Esophagus muscularis mucosa (tissue), 4 donors: Measurements from ENCODE around the gene GABRB2. TPM values are rescaled to one million over a fixed set of nuclear protein-coding genes. Genes with fewer than 3 reads are reported as not detected.

ENCODE experiments used
- DNase-seq: peaks from one replicate; pipeline ENCODE4 v3.0.0-alpha.2; 2017; ENCODE audit errors: extremely low spot score
- H3K27ac ChIP-seq, 4 donors: fragments of 200-600 bp; sonication (generic); replicated peaks in 1 of 4; 1 replicate in 3 of 4; 2 replicates in 1 of 4; pipeline ENCODE4 v1.5.1; 2016 to 2019; ENCODE audit warnings: mild to moderate bottlenecking in 1 of 4
- H3K27me3 ChIP-seq, 4 donors: fragments of 200-600 bp; sonication (generic); one replicate each; pipeline versions ENCODE4 v1.5.1 to v1.6.0; 2016 to 2019
- H3K36me3 ChIP-seq, 4 donors: fragments of 200-600 bp; sonication (generic); one replicate each; pipeline ENCODE4 v1.5.1; 2016 to 2019
- H3K4me1 ChIP-seq, 4 donors: fragments of 200-600 bp; sonication (generic); one replicate each; pipeline ENCODE4 v1.5.1; 2016 to 2019
- H3K4me3 ChIP-seq, 4 donors: fragments of 200-600 bp; sonication (generic); 1 replicate in 2 of 4; 2 replicates in 2 of 4; pipeline ENCODE4 v1.5.1; 2016 to 2019; ENCODE audit warnings: mild to moderate bottlenecking in 4 of 4, moderate library complexity in 1 of 4
- H3K9me3 ChIP-seq, 4 donors: fragments of 200-600 bp; sonication (generic); 1 replicate in 3 of 4; 2 replicates in 1 of 4; pipeline ENCODE4 v1.5.1; 2016 to 2019
- CTCF ChIP-seq, 3 experiments: fragments of 200-600 bp in 2 of 3; fragments of 450-650 bp in 1 of 3; sonication (generic) in 2 of 3; IDR thresholded peaks; one replicate each; pipeline ENCODE4 v1.5.1; 2017 to 2019; ENCODE audit warnings: antibody characterized with exemption in 3 of 3, mild to moderate bottlenecking in 2 of 3, moderate library complexity in 1 of 3
- EP300 ChIP-seq: sonication (generic); formaldehyde crosslinking; IDR thresholded peaks from one replicate; pipeline ENCODE4 v1.6.1; 2017; ENCODE audit warnings: antibody characterized with exemption
- POLR2A ChIP-seq: fragments of 450-650 bp; IDR thresholded peaks from one replicate; pipeline ENCODE4 v1.6.1; 2017; ENCODE audit warnings: antibody characterized with exemption, moderate library complexity, mild to moderate bottlenecking, low read depth
- POLR2AphosphoS5 ChIP-seq, 2 donors: sonication (generic); formaldehyde crosslinking; IDR thresholded peaks; one replicate each; pipeline ENCODE4 v1.6.1; 2017; ENCODE audit warnings: antibody characterized with exemption in 2 of 2
- WGBS: methylation state at CpG from one replicate; pipeline ENCODE4 v1.1.5; 2018; 5-methylcytosine and 5-hydroxymethylcytosine counted together
- intact Hi-C: fragments of 100-400 bp; cut with DNase I; formaldehyde crosslinking; loops from one replicate; pipeline ENCODE4 v1.15.1; 2023
- total RNA-seq, 4 donors: library from RNA; depleted of rRNA; stranded (reverse); fragments of >200 nt; gene quantifications; one replicate each; pipeline versions ENCODE4 v1.1.0 to v1.2.1, GENCODE V29; 2016

The GABRB2 gene
- total RNA-seq, 4 donors from 2014 or later = 0.92 to 1.7 (median 1.2) TPM

- no peak overlapping the region for H3K27ac ChIP-seq
- H3K4me3 ChIP-seq = no peak overlapping the region
- no peaks in the 10 kb centered on the region for H3K27me3 ChIP-seq
- H3K36me3 ChIP-seq = no peaks in the 10 kb centered on the region
- WGBS = 67% methylated on average over 1 of the region's 1 CpG
- TF ChIP-seq CTCF (IDR thresholded peaks at IDR 0.05) (no peak), POLR2AphosphoS5 (IDR thresholded peaks at IDR 0.05) (no peak), POLR2A (no peak), EP300 (no peak)
- intact Hi-C loops = no loop called here
- DNase-seq = no peak
- peaks cover 0 to 15% (median 13%) of the 10 kb centered on the region in 4 donors for H3K9me3 ChIP-seq
- H3K4me1 ChIP-seq = no peaks in the 10 kb centered on the region
Measured at GRCh38 chr5:161498531-161498930, 48.0 kb downstream of the GABRB2 start.

- TF ChIP-seq CTCF (IDR thresholded peaks at IDR 0.05) (no peak), POLR2A (no peak)
- intact Hi-C loops = no loop called here
- DNase-seq = no peak
- Histone ChIP-seq H3K4me3 (no peak overlapping the region), H3K4me1 (no peaks in the 10 kb centered on the region), H3K27ac (no peak overlapping the region), H3K27me3 (no peaks in the 10 kb centered on the region), H3K36me3 (no peaks in the 10 kb centered on the region), H3K9me3 (no peaks in the 10 kb centered on the region)
Measured at GRCh38 chr5:161483721-161484120, 62.8 kb downstream of the GABRB2 start.

GRCh38 chr5:161481922-161482321 lies 64.6 kb downstream of the GABRB2 start:
- 78% methylated on average over 3 of the region's 3 CpGs for WGBS
- H3K36me3 ChIP-seq = no peaks in the 10 kb centered on the region
- H3K9me3 ChIP-seq = no peaks in the 10 kb centered on the region
- H3K4me3 ChIP-seq = no peak overlapping the region
- H3K27ac ChIP-seq = no peak overlapping the region
- H3K27me3 ChIP-seq = no peaks in the 10 kb centered on the region
- TF ChIP-seq POLR2A (no peak), CTCF (IDR thresholded peaks at IDR 0.05) (no peak), EP300 (no peak), POLR2AphosphoS5 (IDR thresholded peaks at IDR 0.05) (no peak)
- no peaks in the 10 kb centered on the region for H3K4me1 ChIP-seq
- no peak for DNase-seq
- intact Hi-C loops = no loop called here

- H3K27me3 ChIP-seq = no peaks in the 10 kb centered on the region
Measured at GRCh38 chr5:161471211-161471950, 75.1 kb downstream of the GABRB2 start.

More at GRCh38 chr5:161471211-161471950, 75.1 kb downstream of the GABRB2 start:
- WGBS = 73% methylated on average over 4 of the region's 4 CpGs
- Histone ChIP-seq H3K27ac (no peak overlapping the region), H3K4me1 (no peaks in the 10 kb centered on the region), H3K9me3 (no peaks in the 10 kb centered on the region), H3K36me3 (no peaks in the 10 kb centered on the region), H3K4me3 (no peak overlapping the region)
- DNase-seq = no peak
- intact Hi-C loops = no loop called here
- TF ChIP-seq CTCF (IDR thresholded peaks at IDR 0.05) = no peak
